OCI-LY1 (cell line): ENCODE results near the gene P2RY2.

Experiments used
- H2AFZ ChIP-seq: fragments of 200-600 bp; sonication (generic), shearing (Covaris generic); 2 replicates; pipeline ENCODE4 v1.6.0; 2014; ENCODE audit warnings: antibody characterized with exemption, mild to moderate bottlenecking, low read length
- H3F3A ChIP-seq: fragments of 200-600 bp; sonication (generic), shearing (Covaris generic); 2 replicates; pipeline ENCODE4 v1.6.0; 2014; ENCODE audit warnings: mild to moderate bottlenecking, antibody characterized with exemption, low read length, moderate library complexity; ENCODE audit not compliant: insufficient read depth
- H3K27ac ChIP-seq: fragments of 200-600 bp; sonication (generic); 2 replicates; pipeline ENCODE4 v1.5.1; 2014; ENCODE audit warnings: low read length, mixed run types, mild to moderate bottlenecking, low read depth; ENCODE audit not compliant: poor library complexity, severe bottlenecking
- H3K27me3 ChIP-seq: fragments of 200-600 bp; sonication (generic); 2 replicates; pipeline ENCODE4 v1.6.0; 2014; ENCODE audit warnings: antibody characterized with exemption, mild to moderate bottlenecking, low read length, moderate library complexity; ENCODE audit not compliant: insufficient read depth
- H3K36me3 ChIP-seq: fragments of 200-600 bp; sonication (generic); 2 replicates; pipeline ENCODE4 v1.6.1; 2014; ENCODE audit warnings: mild to moderate bottlenecking, antibody characterized with exemption, low read length, moderate library complexity, mixed read lengths; ENCODE audit not compliant: insufficient read depth
- H3K4me1 ChIP-seq: fragments of 200-600 bp; sonication (generic); 2 replicates; pipeline ENCODE4 v1.5.1; 2014; ENCODE audit warnings: mild to moderate bottlenecking, low read length, moderate library complexity; ENCODE audit not compliant: insufficient read depth, severe bottlenecking
- H3K4me2 ChIP-seq: fragments of 200-600 bp; sonication (generic), shearing (Covaris generic); 2 replicates; pipeline ENCODE4 v1.6.1; 2014; ENCODE audit warnings: low read length
- H3K4me3 ChIP-seq: fragments of 200-600 bp; sonication (generic); 2 replicates; pipeline ENCODE4 v1.5.1; 2014; ENCODE audit warnings: low read length, low read depth, mild to moderate bottlenecking, mixed read lengths; ENCODE audit not compliant: poor library complexity, severe bottlenecking
- H3K79me2 ChIP-seq: fragments of 200-600 bp; shearing (Covaris generic); 2 replicates; pipeline ENCODE4 v1.6.1; 2016; ENCODE audit warnings: mixed run types, low read length, mixed read lengths; ENCODE audit not compliant: insufficient read depth
- H3K9ac ChIP-seq: fragments of 200-600 bp; sonication (generic), shearing (Covaris generic); 2 replicates; pipeline ENCODE4 v1.6.1; 2014; ENCODE audit warnings: mild to moderate bottlenecking, low read length, mixed read lengths
- H3K9me2 ChIP-seq: fragments of 200-600 bp; sonication (generic), shearing (Covaris generic); 2 replicates; pipeline ENCODE4 v1.6.1; 2014; ENCODE audit warnings: low read depth, mild to moderate bottlenecking, low read length, mixed read lengths
- H3K9me3 ChIP-seq: fragments of 200-600 bp; shearing (Covaris generic); 2 replicates; pipeline ENCODE4 v1.6.1; 2014; ENCODE audit warnings: low read length, mixed read lengths
- H4K20me1 ChIP-seq: fragments of 200-600 bp; sonication (generic), shearing (Covaris generic); 2 replicates; pipeline ENCODE4 v1.6.0; 2016; ENCODE audit warnings: mild to moderate bottlenecking, low read length; ENCODE audit not compliant: insufficient read depth
- CTCF ChIP-seq: fragments of 200-600 bp; sonication (generic), shearing (Covaris generic); IDR thresholded peaks from 2 replicates; pipeline ENCODE4 v1.5.1; 2017; ENCODE audit warnings: mild to moderate bottlenecking, antibody characterized with exemption, low read length, moderate library complexity, mixed read lengths
- EZH2 ChIP-seq: fragments of 200-600 bp; sonication (generic), shearing (Covaris generic); IDR thresholded peaks from 2 replicates; pipeline ENCODE4 v1.8.0; 2017; ENCODE audit warnings: borderline replicate concordance, mixed run types, mild to moderate bottlenecking, antibody characterized with exemption, low read length, moderate library complexity, mixed read lengths

The P2RY2 gene

GRCh38 chr11:73218106-73218829 lies at the start of gene P2RY2:
P2RY2 (plus strand) TSS chr11:73218281; CDS start chr11:73234160, 15,879 bp downstream.
- Histone ChIP-seq H4K20me1 (no peaks in the 10 kb centered on the region), H3K9me2 (no peaks in the 10 kb centered on the region), H3F3A (no peaks in the 10 kb centered on the region), H3K9me3 (no peaks in the 10 kb centered on the region), H3K36me3 (no peaks in the 10 kb centered on the region), H2AFZ (no peak within 1 kb of the TSS), H3K4me3 (peak within 1 kb of the TSS; percentile 49), H3K4me1 (no peaks in the 10 kb centered on the region), H3K27ac (no peak within 1 kb of the TSS), H3K4me2 (peak within 1 kb of the TSS; percentile 64), H3K79me2 (no peaks in the 10 kb centered on the region), H3K9ac (no peak within 1 kb of the TSS), H3K27me3 (no peaks in the 10 kb centered on the region)
- TF ChIP-seq CTCF (peak; percentile 47; the same call in 1 of the 2 replicates), EZH2 (no peak)

GRCh38 chr11:73168925-73169579 lies 49.0 kb upstream of the P2RY2 start:
- H3K4me3 ChIP-seq: no peak overlapping the region
- no peaks in the 10 kb centered on the region for H3K9me2 ChIP-seq
- no peak overlapping the region for H2AFZ ChIP-seq
- H3K79me2 ChIP-seq: no peaks in the 10 kb centered on the region
- no peak for TF ChIP-seq CTCF
- TF ChIP-seq EZH2: no peak
- no peaks in the 10 kb centered on the region for H3K9me3 ChIP-seq
- H3K4me2 ChIP-seq: no peak overlapping the region
- H3K27ac ChIP-seq: peak overlapping the region; percentile 31
- no peaks in the 10 kb centered on the region for H4K20me1 ChIP-seq
- no peak overlapping the region; the same call in 1 of the 2 replicates for H3K9ac ChIP-seq
- peaks cover 36% of the 10 kb centered on the region for H3K4me1 ChIP-seq
- H3K36me3 ChIP-seq: no peaks in the 10 kb centered on the region
- no peaks in the 10 kb centered on the region for H3K27me3 ChIP-seq
- H3F3A ChIP-seq: 0 out of 2 replicates have a peak, but pooled peaks cover 5% of the 10 kb centered on the region

- Histone ChIP-seq H2AFZ (no peak overlapping the region), H3K79me2 (no peaks in the 10 kb centered on the region), H3K4me1 (peaks cover 28% of the 10 kb centered on the region), H3K4me2 (no peak overlapping the region; the same call in 1 of the 2 replicates), H3K4me3 (no peak overlapping the region), H3K9me3 (no peaks in the 10 kb centered on the region), H4K20me1 (no peaks in the 10 kb centered on the region), H3F3A (0 out of 2 replicates have a peak, but pooled peaks cover 5% of the 10 kb centered on the region), H3K36me3 (no peaks in the 10 kb centered on the region), H3K9me2 (no peaks in the 10 kb centered on the region), H3K9ac (peak overlapping the region; percentile 1; the same call in 1 of the 2 replicates), H3K27ac (peak overlapping the region; percentile 51), H3K27me3 (no peaks in the 10 kb centered on the region)
- TF ChIP-seq EZH2 (no peak), CTCF (no peak)
Measured at GRCh38 chr11:73170140-73170539, 47.9 kb upstream of the P2RY2 start.
